Activated CD4-positive, alpha-beta T cell treated with anti-CD3 and anti-CD28 coated beads, Interleukin-2, amount 50 U/mL, for 48 hours (primary cell): ENCODE data around the gene SLC9A3.
"Not testable (repeated sequence)": the region's sequence is repeated elsewhere in the genome, so short reads cannot be mapped to it uniquely, and the experiment has no call there.

Source experiments
- DNase-seq, 2 experiments: peaks; one replicate each; pipeline ENCODE4 v3.0.0-alpha.2; 2020

The SLC9A3 gene

DNA sequence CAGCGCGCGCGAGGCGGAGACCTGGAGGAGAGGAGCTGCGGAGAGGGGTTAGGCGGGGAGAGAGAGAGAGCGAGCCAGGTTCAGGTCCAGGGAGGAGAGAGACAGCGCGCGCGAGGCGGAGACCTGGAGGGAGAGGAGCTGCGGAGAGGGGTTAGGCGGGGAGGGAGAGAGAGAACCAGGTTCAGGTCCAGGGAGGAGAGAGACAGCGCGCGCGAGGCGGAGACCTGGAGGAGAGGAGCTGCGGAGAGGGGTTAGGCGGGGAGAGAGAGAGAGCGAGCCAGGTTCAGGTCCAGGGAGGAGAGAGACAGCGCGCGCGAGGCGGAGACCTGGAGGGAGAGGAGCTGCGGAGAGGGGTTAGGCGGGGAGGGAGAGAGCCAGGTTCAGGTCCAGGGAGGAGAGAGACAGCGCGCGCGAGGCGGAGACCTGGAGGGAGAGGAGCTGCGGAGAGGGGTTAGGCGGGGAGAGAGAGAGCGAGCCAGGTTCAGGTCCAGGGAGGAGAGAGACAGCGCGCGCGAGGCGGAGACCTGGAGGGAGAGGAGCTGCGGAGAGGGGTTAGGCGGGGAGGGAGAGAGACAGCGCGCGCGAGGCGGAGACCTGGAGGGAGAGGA, 49.9 kb downstream of the SLC9A3 start:
- DNase-seq = not testable (repeated sequence)

DNA sequence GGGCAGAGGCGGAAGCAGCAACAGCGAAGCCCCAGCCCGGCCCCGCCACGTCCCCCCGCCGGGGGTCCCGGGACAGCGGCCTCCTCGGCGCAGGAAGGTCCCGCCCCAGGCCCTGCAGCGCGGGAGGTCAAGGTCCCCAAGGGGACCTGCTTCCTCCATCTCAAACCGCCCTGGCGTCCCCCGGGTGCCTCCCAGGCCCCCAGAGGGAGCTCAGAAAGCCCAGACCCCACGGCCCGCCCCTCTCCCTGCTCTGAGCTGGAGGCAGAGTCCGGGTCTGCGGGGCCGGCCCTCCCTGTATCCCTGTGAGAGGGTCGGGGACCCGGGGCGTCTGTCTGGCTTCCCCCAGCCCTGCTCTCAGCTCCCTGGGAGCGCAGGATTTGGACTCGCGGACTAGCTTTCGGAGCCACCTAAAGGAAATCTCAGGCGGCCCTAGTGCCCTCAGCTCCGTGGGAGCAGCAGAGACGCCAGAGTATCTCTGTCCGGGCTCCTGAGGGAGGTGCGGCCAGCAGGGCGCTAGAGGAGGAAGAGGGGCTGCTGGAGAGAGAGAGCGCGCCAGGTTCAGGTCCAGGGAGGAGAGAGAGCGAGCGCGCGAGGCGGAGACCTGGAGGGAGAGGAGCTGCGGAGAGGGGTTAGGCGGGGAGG, 50.6 kb downstream of the SLC9A3 start:
- DNase-seq = peak; percentile 32 to 46

DNA sequence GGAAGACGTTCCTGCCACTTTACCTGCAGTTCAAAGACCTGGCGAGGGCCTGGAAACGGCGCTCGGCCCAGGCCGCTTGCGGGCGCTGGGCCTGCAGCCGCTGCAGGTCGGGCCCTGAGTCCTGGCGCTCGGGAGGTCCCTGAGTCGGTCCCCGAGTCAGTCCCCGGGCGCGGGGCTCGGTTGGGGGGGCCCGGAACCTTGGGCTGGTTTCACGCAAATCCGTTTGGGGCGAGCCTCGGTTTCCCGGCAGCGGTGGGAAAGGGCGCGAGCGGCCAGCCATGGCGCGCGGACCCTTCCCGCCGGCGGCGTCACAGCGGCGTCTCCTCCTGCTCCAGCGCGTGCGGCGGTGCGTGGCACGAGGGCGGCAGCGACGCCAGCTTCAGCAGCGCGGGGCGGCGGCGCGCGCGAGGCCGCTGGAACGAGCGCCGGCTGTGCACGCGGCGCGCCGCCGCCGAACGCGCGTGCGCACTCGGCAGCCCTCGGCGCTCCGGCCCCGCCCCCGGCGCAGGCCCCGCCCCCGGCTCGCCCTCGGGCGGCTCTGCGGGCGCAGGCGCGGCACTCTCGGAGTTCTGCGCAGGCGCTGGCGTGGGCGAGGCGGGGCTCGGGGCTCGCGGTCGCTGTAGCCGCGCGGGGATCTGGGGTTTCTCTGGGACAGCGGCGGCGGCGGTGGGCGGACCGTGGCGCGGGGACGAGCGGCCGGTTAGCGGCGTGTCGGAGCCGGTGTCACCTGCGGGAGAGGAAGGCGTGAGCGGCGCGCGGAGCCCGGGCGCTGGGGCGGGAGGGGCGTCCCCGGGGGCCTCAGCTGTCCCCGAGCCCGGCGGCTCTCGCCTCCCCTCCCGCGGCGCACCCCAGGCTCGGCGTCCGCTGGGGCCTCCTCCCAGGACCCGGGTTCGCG, 51.3 kb downstream of the SLC9A3 start:
- peak; percentile 90 to 91 for DNase-seq

DNA sequence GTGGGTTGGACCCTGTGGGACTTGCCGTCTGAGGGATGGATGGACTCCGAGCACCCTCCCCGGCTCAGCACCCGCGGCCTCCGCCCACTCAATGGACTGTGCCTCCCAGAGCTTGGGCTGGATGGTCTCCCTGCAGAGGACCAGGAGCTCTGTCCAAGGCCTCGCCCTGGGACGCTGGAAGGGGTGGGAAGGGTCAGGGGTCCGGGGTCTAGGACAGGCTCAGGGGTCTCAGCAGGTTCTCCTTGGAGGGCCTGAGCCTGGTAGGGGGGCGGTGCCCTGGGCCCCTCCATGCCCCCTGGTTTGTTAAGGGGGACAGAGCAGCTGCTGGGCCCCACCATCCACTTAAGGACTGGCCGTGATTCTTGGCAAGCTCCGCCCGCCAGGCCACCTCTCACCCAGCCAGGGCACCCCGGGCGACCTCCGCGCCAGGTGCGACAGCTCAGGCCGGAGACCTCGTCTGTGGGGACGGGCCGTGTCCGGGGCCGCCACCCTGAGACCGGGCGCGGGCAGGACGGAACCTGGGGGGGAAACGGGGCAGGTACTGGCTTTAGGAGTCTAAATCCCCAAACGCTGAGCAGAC, 52.1 kb downstream of the SLC9A3 start:
- DNase-seq = peak; percentile 28 to 37

DNA sequence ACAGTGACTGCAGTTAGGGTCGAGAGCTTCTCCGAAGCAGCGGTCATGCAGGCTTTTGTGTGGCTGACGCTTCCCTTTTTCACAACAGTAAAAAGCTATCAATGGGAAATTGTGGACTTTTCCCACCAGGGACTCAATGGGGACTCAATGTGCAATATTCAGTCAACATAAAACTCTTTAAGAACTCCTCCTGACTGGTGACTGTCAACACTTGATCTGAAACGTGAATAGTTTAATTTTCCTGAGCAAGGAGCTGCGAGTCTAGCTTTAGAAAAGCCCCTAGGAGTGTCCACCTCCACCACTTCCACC, 52.5 kb downstream of the SLC9A3 start:
- DNase-seq = no peak

DNA sequence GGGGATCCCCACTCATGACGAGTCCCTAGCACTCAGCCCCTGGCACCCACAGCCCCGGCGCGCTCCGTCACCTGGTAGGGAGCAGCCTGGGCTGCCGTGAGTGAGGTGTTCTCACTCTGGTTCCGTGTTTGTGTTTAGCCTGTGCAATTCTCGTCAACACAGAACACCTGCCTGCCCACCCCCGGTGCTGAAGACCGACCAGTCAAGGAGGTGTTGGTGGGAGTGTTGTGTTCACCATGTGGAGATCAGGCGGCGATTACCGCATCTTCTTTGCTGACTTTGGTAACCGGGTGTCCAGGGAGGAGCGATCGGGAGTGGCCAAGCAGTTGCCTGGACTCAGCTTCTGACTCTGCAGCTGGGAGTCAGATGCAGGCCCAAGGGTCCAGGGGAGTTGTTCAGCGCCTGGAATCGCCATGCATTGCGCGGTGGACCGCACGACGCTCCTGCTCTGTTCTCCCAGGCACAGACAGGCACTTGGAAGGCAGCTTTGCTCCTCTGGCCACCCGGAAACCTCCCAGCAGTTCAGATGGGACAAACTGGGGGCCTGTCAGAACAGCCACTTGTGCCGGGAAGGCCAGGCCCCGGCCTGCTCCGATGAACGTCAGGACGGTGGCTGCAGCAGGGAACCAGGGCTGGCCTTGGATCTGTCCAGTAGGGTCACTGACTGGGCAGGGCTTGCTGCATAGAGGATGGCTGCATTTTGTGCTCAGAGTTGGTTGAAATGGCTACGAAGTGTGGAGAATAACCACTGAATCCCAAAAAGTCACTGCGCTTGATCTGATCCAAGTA, 53.1 kb downstream of the SLC9A3 start:
- DNase-seq = no peak

DNA sequence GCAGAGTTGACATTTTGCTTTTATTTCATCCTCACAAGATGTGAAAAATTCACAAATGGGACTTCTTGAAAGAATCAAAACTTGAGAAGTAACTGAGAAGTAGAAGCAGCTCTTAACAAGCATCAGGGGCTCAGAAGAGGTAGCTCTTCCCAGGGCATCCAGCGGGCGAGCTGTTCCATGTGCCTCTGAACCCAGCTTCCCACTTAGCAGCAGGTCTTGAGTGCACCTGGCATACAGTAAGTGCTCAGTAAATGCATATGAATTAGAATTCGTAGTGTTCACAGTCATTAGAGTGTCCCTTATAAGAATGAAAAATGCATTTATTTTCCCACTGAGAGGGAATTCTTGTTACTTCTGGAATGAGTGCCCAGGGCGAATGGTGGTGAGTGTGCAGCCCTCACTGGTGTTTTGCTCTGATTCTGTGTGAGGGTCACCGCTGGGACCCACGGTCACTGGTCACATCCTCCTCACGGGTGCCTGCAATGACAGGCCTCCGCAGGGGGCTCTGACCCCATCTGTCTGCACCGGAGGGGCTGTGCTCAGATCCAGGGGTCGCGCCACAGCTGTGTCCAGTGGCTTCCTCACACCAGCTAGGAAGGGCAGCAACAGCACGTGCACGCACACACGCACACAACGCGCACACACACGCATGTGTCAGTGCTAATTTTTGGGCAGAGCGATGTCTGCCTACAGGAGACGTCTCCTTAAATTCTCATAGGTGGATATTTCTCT, 54.3 kb downstream of the SLC9A3 start:
- no peak for DNase-seq

DNA sequence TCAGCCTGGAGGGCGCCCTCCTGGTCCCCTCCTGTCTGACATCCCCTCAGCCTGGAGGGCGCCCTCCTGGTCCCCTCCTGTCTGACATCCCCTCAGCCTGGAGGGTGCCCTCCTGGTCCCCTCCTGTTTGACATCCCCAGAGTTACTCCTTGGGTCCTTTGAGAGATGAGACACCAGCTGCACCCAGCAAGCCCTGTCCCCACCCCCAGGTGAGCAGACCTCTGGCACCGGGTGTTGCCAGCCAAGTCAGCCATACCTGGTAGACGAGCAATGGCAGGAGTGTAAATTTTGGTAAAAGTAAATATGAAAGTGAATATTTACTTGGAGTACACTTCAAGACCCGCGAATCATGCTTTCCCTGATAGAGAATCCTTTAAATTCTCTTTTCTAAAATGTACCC, 55.8 kb downstream of the SLC9A3 start:
- DNase-seq = no peak

DNA sequence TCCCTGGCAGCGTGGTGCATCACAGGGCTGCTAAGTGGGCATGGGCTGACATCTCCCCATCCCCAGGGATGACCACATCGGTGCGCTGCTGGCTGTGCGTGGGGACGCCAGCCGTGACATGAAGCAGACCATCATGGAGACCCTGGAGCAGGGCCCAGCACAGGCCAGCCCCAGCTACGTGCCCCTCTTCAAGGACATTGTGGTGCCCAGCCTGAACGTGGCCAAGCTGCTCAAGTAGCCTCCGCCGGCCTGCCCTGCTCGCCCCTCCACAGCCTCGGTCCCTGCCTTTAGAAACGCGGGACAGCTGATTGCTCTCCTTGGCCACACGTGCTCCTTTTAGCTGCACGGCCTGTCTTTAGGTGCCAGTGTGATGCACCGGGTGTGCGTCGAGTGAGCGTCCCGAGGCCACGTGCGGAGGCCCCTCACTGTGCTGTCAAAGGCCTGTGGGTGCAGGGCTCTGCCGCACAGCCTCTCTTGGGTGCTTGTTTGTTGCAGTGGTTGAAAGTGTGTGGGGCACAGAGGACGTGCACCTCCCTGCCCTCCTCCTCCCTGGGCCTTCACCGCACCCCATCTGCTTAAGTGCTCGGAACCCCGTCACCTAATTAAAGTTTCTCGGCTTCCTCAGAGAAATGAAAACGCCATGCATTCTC, 57.5 kb downstream of the SLC9A3 start:
- no peak for DNase-seq

DNA sequence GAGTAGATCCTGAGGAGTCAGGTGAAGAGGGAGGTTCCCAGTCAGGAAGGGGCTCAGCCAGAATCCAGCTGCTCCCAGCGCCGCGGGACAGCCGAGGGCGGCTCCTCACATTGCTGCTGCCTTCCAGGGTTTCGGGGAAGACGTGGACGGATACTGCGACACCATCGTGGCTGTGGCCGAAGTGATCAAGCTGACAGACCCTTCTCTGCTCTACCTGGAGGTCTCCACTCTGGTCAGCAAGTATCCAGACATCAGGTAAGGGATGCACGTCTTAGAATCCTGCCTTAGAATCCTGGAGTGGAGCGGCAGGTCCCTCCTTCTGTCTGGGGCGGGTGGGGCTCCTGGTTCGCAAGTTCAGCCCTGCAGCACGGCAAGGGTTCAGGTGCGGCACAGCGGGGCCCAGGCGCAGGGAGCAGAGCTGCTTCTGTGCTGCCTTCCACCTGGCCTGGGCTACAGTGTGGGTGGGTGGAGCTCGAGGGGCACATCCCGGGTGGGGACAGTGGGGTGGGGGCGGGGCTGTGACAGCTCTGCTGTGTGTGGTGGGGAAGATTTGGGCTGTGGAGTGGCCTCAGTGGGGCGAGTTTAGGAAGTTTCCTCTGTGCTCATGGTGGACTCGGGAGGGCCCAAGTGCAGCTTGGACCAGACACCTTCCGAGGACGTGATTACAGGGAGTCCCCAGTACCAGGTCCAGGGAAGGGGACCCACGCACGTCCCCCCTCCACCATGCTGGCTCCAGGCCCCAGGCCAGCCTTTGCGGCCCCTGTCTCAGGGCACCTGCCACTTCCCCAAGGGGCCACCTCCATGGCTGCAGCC, 58.5 kb downstream of the SLC9A3 start:
- DNase-seq = no peak

DNA sequence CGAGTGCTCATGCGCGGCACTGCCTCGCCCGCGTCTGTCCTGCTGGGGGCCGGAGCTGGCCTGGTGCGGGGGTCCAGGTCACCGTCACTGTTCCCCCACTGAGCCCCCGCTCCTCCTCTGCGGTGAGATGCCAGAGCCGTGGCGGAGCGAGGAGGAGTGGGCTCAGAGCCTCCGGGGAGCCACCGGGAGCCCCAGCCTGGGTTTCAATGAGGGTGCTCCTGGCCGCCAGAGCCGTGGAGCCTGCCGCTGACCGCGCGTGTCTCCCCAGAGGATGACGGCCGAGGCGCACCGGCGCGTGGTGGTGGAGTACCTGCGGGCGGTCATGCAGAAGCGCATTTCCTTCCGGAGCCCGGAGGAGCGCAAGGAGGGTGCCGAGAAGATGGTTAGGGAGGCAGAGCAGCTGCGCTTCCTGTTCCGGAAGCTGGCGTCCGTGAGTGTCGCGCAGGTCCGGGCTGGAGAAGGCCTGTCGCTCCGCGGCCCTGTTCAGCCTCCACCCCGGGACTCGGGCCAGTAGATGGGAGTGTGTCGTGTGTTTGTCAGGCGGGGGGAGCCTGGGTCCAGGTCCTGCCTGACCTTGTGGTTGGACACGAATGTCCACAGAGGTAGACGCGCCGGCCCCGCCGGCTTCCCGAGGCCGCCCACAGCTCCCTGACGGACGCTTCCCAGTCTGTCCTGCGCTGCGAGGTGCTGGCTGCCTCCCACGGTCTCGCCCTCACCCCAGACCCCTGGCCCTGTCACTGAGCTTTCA, 59.2 kb downstream of the SLC9A3 start:
- DNase-seq = no peak

DNA sequence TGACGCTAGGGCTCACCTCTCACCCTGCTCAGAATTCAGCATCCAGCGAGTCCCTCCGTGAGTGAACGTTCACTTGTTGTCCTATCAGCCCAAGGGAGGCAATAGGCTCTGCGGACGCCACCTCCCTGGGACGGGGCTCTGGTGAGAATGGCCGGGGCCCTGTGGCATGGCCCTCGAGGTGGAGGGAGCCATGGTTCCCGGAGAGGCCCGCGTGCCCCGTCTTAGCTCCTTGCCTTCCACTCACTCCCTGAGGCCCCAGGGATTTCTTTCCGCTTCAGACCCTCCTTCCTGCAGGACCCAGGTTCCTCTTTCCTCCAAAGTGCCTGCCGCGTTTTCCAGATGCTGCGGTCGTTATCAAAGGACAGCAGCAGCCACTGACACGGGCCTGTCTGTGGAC, 59.8 kb downstream of the SLC9A3 start:
- DNase-seq = no peak

DNA sequence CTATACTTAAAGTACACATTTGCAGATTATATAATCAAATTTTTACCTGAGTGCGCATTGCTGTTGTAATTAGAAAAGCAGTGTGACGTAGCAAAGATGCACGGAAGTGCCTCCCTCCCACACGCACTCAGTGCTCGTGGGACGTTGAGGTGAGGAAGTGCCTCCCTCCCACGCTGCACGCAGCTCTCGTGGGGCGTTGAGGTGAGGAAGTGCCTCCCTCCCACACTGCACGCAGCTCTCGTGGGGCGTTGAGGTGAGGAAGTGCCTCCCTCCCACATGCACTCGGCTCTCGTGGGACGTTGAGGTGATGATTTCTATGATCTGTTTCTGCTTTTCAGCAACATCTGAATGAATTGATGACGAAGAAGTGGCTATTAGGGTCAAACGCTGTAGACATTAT, 60.3 kb downstream of the SLC9A3 start:
- peak; percentile 65 to 69 for DNase-seq

DNA sequence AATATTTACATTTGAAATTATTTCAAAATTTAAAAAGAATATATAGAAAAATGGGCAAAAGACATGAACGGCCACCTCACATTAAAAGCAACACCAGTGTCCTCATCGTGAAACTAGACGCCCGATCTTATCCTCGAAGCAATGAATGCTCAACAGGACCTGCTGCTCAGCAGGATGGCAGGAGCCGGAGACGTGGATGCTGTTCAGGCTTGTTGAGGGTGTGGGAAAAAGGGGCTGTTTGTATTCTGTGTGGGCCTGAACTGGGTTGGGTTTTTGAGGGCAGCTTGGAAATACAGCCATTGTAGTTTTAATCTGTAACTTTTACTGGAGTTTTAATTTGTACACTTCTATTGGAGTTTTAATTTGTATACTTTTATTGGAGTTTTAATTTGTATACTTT, 60.9 kb downstream of the SLC9A3 start:
- no peak for DNase-seq

DNA sequence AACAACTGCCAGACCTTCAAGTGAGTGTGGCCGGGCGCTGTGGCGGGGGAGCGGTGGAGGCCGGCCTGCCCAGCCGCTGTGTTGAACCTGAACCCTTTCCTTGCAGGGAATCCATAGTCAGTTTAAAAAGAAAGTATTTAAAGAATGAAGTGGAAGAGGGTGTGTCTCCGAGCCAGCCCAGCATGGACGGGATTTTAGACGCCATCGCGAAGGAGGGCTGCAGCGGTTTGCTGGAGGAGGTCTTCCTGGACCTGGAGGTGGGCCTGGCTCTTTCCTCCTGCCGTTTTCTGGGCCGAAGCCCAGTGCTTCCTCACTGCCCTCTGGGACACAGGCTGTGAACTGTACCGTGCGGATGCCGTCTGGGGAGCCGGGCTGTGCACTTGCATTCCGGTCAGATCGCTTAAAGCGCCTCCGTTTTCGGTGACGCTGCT, 62.2 kb downstream of the SLC9A3 start:
- DNase-seq = no peak

DNA sequence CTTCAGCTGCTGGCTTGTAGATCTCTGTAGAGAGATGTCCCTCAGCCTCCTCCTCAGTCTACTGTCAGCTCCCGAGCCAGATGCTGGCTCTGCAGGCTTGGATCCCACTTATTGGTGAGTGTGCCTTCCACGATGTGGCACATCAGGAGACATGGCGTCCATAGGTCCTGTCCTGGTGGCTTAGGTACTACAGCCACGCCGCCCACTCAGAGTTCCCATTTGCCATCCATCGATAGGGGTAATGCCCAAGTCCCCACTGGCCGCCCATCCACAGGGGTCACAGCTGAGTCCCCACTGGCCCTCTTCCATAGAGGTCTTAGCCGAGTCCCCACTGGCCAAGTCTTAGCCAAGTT, 64.0 kb downstream of the SLC9A3 start:
- no peak for DNase-seq

DNA sequence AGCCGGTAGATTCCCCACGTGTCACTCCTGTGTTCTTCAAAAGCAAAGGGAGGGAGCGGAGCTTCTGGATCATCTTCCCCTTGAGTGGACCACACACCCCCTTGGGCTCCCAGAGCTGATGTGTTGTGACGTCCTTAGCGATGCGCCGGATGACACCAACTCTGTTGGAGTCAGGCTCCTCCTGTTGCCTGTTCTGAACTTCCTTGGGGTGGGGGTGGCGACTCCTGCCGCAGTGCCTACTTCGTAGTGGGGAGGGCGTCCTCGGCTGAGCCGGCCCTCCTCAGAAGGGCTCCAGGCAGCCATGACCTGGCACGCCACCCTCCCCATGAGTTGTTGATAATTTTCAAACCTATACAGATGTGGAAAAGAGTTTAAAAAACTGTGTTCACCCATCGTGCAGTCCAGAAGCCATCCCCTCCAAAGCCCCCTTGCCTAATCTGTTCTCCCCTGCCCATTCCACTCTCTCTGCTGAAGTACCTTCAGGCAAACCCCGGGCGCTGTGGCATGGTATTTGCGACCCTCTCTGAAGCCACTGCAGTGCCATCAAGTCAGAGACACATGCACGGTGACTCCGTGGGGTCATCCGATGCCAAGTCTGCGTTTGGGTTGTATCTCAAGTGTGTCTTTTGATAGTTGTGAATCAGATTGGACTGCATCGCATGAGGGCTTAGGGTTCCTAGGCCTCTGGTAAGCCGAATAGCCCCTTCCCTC, 64.5 kb downstream of the SLC9A3 start:
- no peak for DNase-seq

DNA sequence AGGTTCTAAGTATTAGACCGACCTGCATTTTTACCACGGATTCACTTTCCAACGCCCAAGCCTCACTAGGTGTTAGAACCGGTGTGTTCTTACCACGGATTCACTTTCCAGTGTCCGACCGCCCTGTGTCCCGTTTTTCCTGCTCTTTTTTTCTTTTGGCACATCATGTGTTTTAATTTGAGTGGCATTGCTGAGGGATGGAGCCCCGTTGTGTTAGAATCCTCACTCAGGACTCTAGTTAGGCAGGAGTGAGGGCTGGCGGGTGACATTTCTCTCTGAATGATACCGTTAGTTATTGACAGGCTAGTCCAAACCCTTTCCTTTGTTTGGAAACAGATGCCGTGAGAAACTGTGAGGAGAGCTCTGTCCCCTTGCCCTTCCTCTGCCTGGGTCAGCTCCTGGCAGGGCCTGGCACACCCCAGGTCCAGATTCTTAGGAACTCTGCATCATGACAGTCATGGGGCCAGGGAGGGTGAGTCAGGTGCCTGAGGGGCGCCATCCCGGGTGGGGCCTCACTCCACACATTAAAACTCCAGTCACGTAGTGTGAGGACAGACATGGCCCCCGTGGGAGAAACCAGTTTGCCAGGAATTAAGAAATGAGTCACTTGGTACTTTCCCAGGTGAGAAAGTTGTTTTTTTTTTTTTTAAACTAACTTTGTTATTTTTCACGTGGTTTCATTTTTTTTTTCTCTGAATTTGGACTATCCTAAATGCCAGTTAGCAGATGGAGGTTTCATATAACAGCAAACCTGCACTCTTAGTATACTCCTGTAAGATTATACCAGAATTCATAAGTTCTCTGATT, 65.5 kb downstream of the SLC9A3 start:
- peak; percentile 78 to 82 for DNase-seq
